Sciatic nerve (tissue), 2 donors: ENCODE results near the gene NSD2. TPM values are rescaled to one million over a fixed set of nuclear protein-coding genes. Genes with fewer than 3 reads are reported as not detected.

Source experiments
- ATAC-seq: fragments of 200-7000 bp; cut with Tn5 transposase; one replicate; pipeline ENCODE4 v1.9.1; 2020; ENCODE audit warnings: mild to moderate bottlenecking, moderate library complexity
- DNase-seq: peaks from one replicate; pipeline ENCODE4 v3.0.0-alpha.2; 2020; ENCODE audit warnings: low spot score
- intact Hi-C: fragments of 100-400 bp; cut with DNase I; formaldehyde crosslinking; loops from one replicate; pipeline ENCODE4 v1.14.2; 2022
- total RNA-seq: library from RNA; stranded (reverse); fragmentation: NEBNext Ultra II Directional; extraction: Animal tissue kit (Norgen Biotek cat#: 25700); gene quantifications from one replicate; pipeline ENCODE4 v1.2.1, GENCODE V29; 2021
- donor health status: DM: no; HTN: no; CAD: no.
- donor health status: DM: no; HTN: no; CAD: no.

Gene NSD2
- total RNA-seq, 1 donor from 2014 or later = 51.4 TPM

GRCh38 chr4:1859389-1859753, 11.8 kb upstream of the NSD2 start:
- intact Hi-C loops = no loop called here
- ATAC-seq (no peak), DNase-seq (no peak)

- intact Hi-C loops = no loop called here
- ATAC-seq = peak; percentile 10
These were observed 8.9 kb upstream of the NSD2 start for GRCh38 chr4:1862055-1862911.

GRCh38 chr4:1862961-1863296, 8.3 kb upstream of the NSD2 start:
- intact Hi-C loops = no loop called here
- ATAC-seq (no peak), DNase-seq (no peak)

More at GRCh38 chr4:1862055-1862911, 8.9 kb upstream of the NSD2 start:
- no peak for DNase-seq

GRCh38 chr4:1863297-1864033, 7.7 kb upstream of the NSD2 start:
- ATAC-seq (no peak), DNase-seq (no peak)
- intact Hi-C loops = no loop called here

GRCh38 chr4:1864076-1865008, 6.9 kb upstream of the NSD2 start:
- ATAC-seq = no peak

GRCh38 chr4:1866189-1866661, 5.0 kb upstream of the NSD2 start:
- DNase-seq (no peak), ATAC-seq (no peak)
- intact Hi-C loops = no loop called here

More at GRCh38 chr4:1864076-1865008, 6.9 kb upstream of the NSD2 start:
- intact Hi-C loops = no loop called here
- no peak for DNase-seq

- DNase-seq (no peak), ATAC-seq (no peak)
- intact Hi-C loops = no loop called here
These were observed 2.9 kb upstream of the NSD2 start for GRCh38 chr4:1868293-1868692.

- ATAC-seq (no peak), DNase-seq (no peak)
- intact Hi-C loops = no loop called here
These were observed 2.3 kb upstream of the NSD2 start for GRCh38 chr4:1868912-1869311.

- no peak for ATAC-seq
- peak; percentile 65 for DNase-seq
- intact Hi-C loops = no loop called here
These were observed 1.5 kb upstream of the NSD2 start for GRCh38 chr4:1869530-1870327.

GRCh38 chr4:1870328-1870577, 940 bp upstream of the NSD2 start:
- DNase-seq (peak; percentile 90), ATAC-seq (peak; percentile 82)
- intact Hi-C loops = no loop called here

GRCh38 chr4:1871471-1872021, 353 bp downstream of the NSD2 start:
- intact Hi-C loops = no loop called here
- ATAC-seq (no peak), DNase-seq (peak; percentile 69)

- DNase-seq (no peak), ATAC-seq (no peak)
- intact Hi-C loops = no loop called here
These were observed 1.7 kb downstream of the NSD2 start for GRCh38 chr4:1872870-1873269.

- ATAC-seq = no peak
- intact Hi-C loops = no loop called here
- no peak for DNase-seq
These were observed 2.1 kb downstream of the NSD2 start for GRCh38 chr4:1873291-1873690.

- ATAC-seq (no peak), DNase-seq (no peak)
- intact Hi-C loops = no loop called here
These were observed 2.6 kb downstream of the NSD2 start for GRCh38 chr4:1873776-1874175.

GRCh38 chr4:1874201-1874600, 3.0 kb downstream of the NSD2 start:
- ATAC-seq (no peak), DNase-seq (no peak)

GRCh38 chr4:1879485-1879884, 8.3 kb downstream of the NSD2 start:
- intact Hi-C loops = no loop called here
- ATAC-seq (no peak), DNase-seq (no peak)

More at GRCh38 chr4:1874201-1874600, 3.0 kb downstream of the NSD2 start:
- intact Hi-C loops = no loop called here

GRCh38 chr4:1880332-1880731, 9.1 kb downstream of the NSD2 start:
- intact Hi-C loops = no loop called here
- no peak for DNase-seq
- ATAC-seq = no peak

- intact Hi-C loops = no loop called here
- ATAC-seq = no peak
These were observed 11.7 kb downstream of the NSD2 start for GRCh38 chr4:1882850-1883271.

More at GRCh38 chr4:1882850-1883271, 11.7 kb downstream of the NSD2 start:
- no peak for DNase-seq
